ENCODE data around the gene LGALS4. TPM values are rescaled to one million over a fixed set of nuclear protein-coding genes. Genes with fewer than 3 reads are reported as not detected.
"Not testable (repeated sequence)": the region's sequence is repeated elsewhere in the genome, so short reads cannot be mapped to it uniquely, and the experiment has no call there.

LGALS4 gene
- total RNA-seq, 2 experiments from 2014 or later = 0.33 to 0.70 TPM

DNA sequence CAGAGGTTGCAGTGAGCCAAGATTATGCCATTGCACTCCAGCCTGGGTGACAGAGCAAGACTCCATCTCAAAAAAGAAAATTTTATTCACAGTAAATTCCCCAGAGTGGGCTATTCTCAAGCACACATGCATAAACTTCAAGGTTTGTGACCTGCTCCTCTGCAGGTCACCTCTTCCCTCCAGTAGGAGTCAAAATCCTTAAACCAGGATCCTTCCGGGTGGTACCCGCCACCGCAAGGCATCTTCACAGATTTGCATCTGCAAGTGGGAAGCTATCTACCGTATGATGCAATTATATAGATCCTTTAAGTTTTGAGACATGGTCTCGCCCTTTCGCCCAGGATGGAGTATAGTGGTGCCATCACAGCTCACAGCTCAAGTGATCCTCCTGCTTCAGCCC is 21.8 kb upstream of the LGALS4 start:
- intact Hi-C loops (cut with micrococcal nuclease) = loop anchor here (5.0 kb wide), 3 partner anchors 33 to 97 kb away; no protein-coding TSS in a partner anchor
- CTCF ChIA-PET = interaction anchor here (0.7 to 2.8 kb wide), 2 partner anchors 35 to 96 kb away, joined by 3 to 7 read pairs; partner anchors contain the start of genes MRPS12 and SARS2
- POLR2A ChIA-PET = interaction anchor here (1.4 kb wide), 1 partner anchor 12 kb away, joined by 5 read pairs; no protein-coding TSS in a partner anchor
- Mint-ChIP-seq H3K4me3 (no peak overlapping the region), H3K36me3 (peaks cover 39% of the 10 kb centered on the region), H3K9me3 (no peaks in the 10 kb centered on the region), H3K4me1 (ENCODE audit: low read depth) (peaks cover 37% of the 10 kb centered on the region), H3K27me3 (no peaks in the 10 kb centered on the region), H3K27ac (peak overlapping the region; percentile 66)
- DNase-seq = no peak

- intact Hi-C loops (cut with micrococcal nuclease) = loop anchor here (5.0 kb wide), 3 partner anchors 33 to 97 kb away; no protein-coding TSS in a partner anchor
- peaks cover 37% of the 10 kb centered on the region for H3K36me3 Mint-ChIP-seq
- peak overlapping the region; percentile 51 for H3K27ac Mint-ChIP-seq
- H3K27me3 Mint-ChIP-seq = no peaks in the 10 kb centered on the region
- no peak overlapping the region for H3K4me3 Mint-ChIP-seq
- peaks cover 32% of the 10 kb centered on the region for H3K4me1 Mint-ChIP-seq (ENCODE audit: low read depth)
- ChIA-PET CTCF (interaction anchor here (2.8 kb wide), 1 partner anchor 97 kb away, joined by 7 read pairs; the partner anchor contains the start of genes MRPS12 and SARS2), POLR2A (interaction anchor here (1.4 kb wide), 1 partner anchor 12 kb away, joined by 5 read pairs; no protein-coding TSS in a partner anchor)
- no peak for DNase-seq
- H3K9me3 Mint-ChIP-seq = no peaks in the 10 kb centered on the region
Observed at GRCh38 chr19:38834104-38834490, 21.4 kb upstream of the LGALS4 start.

- no peak for DNase-seq
- Mint-ChIP-seq H3K36me3 (peaks cover 33% of the 10 kb centered on the region), H3K27ac (no peak overlapping the region), H3K4me1 (ENCODE audit: low read depth) (peaks cover 22% of the 10 kb centered on the region), H3K9me3 (no peaks in the 10 kb centered on the region), H3K4me3 (no peak overlapping the region), H3K27me3 (no peaks in the 10 kb centered on the region)
- ChIA-PET POLR2A (interaction anchor here (1.2 to 1.6 kb wide), 2 partner anchors 16 to 19 kb away, joined by 5 to 7 read pairs; no protein-coding TSS in a partner anchor), CTCF (interaction anchor here (2.8 kb wide), 1 partner anchor 98 kb away, joined by 7 read pairs; the partner anchor contains the start of genes MRPS12 and SARS2)
- intact Hi-C loops (cut with micrococcal nuclease) = loop anchor here (5.0 kb wide), 3 partner anchors 34 to 96 kb away; no protein-coding TSS in a partner anchor
Observed at GRCh38 chr19:38833092-38833425, 20.3 kb upstream of the LGALS4 start.

- DNase-seq = peak; percentile 65
- Mint-ChIP-seq H3K36me3 (peaks cover 26% of the 10 kb centered on the region), H3K27ac (peak overlapping the region; percentile 88), H3K27me3 (no peaks in the 10 kb centered on the region), H3K4me3 (peak overlapping the region; percentile 79), H3K9me3 (no peaks in the 10 kb centered on the region), H3K4me1 (ENCODE audit: low read depth) (peaks cover 21% of the 10 kb centered on the region)
- POLR2A ChIA-PET = interaction anchor here (0.6 to 1.6 kb wide), 8 partner anchors 18 to 473 kb away, joined by 3 to 7 read pairs (median 4); no protein-coding TSS in a partner anchor
- CTCF ChIA-PET = interaction anchor here (0.6 to 2.6 kb wide), 6 partner anchors 20 to 196 kb away, joined by 3 to 11 read pairs (median 6); partner anchors contain the start of gene SARS2
- intact Hi-C loops (cut with micrococcal nuclease) = loop anchor here (1.0 to 5.0 kb wide), 5 partner anchors 19 to 94 kb away; partner anchors contain the start of genes NFKBIB and SIRT2
Observed at GRCh38 chr19:38831142-38831605, 18.4 kb upstream of the LGALS4 start.

- Mint-ChIP-seq H3K27ac (no peak overlapping the region), H3K4me3 (peak overlapping the region; percentile 79), H3K9me3 (no peaks in the 10 kb centered on the region), H3K36me3 (peaks cover 23% of the 10 kb centered on the region), H3K27me3 (no peaks in the 10 kb centered on the region), H3K4me1 (ENCODE audit: low read depth) (peaks cover 21% of the 10 kb centered on the region)
- intact Hi-C loops (cut with micrococcal nuclease) = loop anchor here (2.0 to 5.0 kb wide), 4 partner anchors 37 to 93 kb away; partner anchors contain the start of genes NFKBIB and SIRT2
- CTCF ChIA-PET = interaction anchor here (0.7 to 2.6 kb wide), 6 partner anchors 61 to 195 kb away, joined by 3 to 11 read pairs (median 4); partner anchors contain the start of genes MRPS12, NFKBIB and SARS2
- no peak for DNase-seq
- POLR2A ChIA-PET = interaction anchor here (0.6 to 1.3 kb wide), 2 partner anchors 90 to 279 kb away, joined by 3 read pairs; no protein-coding TSS in a partner anchor
Observed at GRCh38 chr19:38830039-38830733, 17.4 kb upstream of the LGALS4 start.

DNA sequence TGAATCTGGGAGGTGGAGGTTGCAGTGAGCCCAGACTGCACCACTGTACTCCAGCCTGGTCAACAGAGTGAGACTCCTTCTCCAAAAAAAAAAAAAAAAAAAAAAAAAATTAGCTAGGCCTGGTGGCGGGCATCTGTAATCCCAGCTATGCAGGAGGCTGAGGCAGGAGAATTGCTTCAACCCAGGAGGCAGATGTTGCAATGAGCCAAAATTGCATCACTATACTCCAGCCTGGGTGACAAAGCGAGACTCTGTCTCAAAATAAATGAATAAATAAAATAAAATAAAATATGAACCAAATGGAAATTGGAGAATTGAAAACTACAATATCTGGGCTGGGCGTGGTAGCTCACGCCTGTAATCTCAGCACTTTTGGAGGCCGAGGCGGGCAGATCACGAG is 16.5 kb upstream of the LGALS4 start:
- H3K27me3 Mint-ChIP-seq; H3K27ac Mint-ChIP-seq; H3K4me3 Mint-ChIP-seq; H3K9me3 Mint-ChIP-seq; DNase-seq; POLR2A ChIA-PET; intact Hi-C loops (cut with micrococcal nuclease): not testable (repeated sequence)
- peaks cover 21% of the 10 kb centered on the region for H3K4me1 Mint-ChIP-seq (ENCODE audit: low read depth)
- peaks cover 23% of the 10 kb centered on the region for H3K36me3 Mint-ChIP-seq
- CTCF ChIA-PET = interaction anchor here (0.8 kb wide), 2 partner anchors 60 to 101 kb away, joined by 3 to 4 read pairs; partner anchors contain the start of genes MRPS12 and SARS2

GRCh38 chr19:38826856-38827551 is 14.3 kb upstream of the LGALS4 start:
- H3K4me1 Mint-ChIP-seq (ENCODE audit: low read depth) = peaks cover 18% of the 10 kb centered on the region
- intact Hi-C loops (cut with micrococcal nuclease) = no loop called here
- no peak for DNase-seq
- no peaks in the 10 kb centered on the region for H3K9me3 Mint-ChIP-seq
- no peak overlapping the region for H3K4me3 Mint-ChIP-seq
- ChIA-PET CTCF (interaction anchor here (1.0 to 1.1 kb wide), 2 partner anchors 57 to 61 kb away, joined by 3 read pairs; no protein-coding TSS in a partner anchor), POLR2A (no interaction called here)
- peaks cover 39% of the 10 kb centered on the region for H3K36me3 Mint-ChIP-seq
- H3K27ac Mint-ChIP-seq = no peak overlapping the region
- no peaks in the 10 kb centered on the region for H3K27me3 Mint-ChIP-seq

GRCh38 chr19:38825936-38826335 is 13.2 kb upstream of the LGALS4 start:
- ChIA-PET POLR2A (interaction anchor here (0.6 kb wide), 1 partner anchor 659 kb away, joined by 3 read pairs; no protein-coding TSS in a partner anchor), CTCF (interaction anchor here (1.1 kb wide), 1 partner anchor 56 kb away, joined by 3 read pairs; no protein-coding TSS in a partner anchor)
- H3K27ac Mint-ChIP-seq; DNase-seq; intact Hi-C loops (cut with micrococcal nuclease); H3K9me3 Mint-ChIP-seq; H3K4me3 Mint-ChIP-seq; H3K27me3 Mint-ChIP-seq: not testable (repeated sequence)
- Mint-ChIP-seq H3K4me1 (ENCODE audit: low read depth) (peaks cover 12% of the 10 kb centered on the region), H3K36me3 (peaks cover 36% of the 10 kb centered on the region)

DNA sequence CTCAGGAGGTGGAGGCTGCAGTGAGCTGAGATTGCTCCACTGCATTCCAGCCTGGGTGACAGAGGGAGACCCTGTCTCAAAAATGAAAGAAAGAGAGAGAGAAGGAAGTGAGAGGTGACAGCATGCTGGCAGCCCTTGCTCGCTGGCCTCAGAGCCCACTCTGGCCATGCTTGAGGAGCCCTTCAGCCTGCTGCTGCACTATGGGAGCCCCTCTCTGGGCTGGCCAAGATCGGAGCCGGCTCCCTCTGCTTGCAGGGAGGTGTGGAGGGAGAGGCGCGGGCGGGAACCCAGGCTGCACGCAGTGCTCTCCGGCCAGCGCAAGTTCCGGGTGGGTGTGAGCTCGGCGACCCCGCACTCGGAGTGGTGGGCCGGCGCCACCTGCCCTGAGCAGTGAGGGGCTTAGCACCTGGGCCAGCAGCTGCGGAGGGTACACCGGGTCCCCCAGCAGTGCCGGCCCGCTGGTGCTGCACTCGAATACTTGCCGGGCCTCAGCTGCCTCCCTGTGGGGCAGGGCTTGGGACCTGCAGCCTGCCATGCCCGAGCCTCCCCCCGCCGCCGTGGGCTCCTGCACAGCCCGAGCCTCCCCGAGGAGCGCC is 8.6 kb upstream of the LGALS4 start:
- DNase-seq; H3K9me3 Mint-ChIP-seq; H3K27ac Mint-ChIP-seq; H3K4me1 Mint-ChIP-seq (ENCODE audit: low read depth); intact Hi-C loops (cut with micrococcal nuclease); H3K27me3 Mint-ChIP-seq; POLR2A ChIA-PET; H3K4me3 Mint-ChIP-seq: not testable (repeated sequence)
- peaks cover 25% of the 10 kb centered on the region for H3K36me3 Mint-ChIP-seq
- CTCF ChIA-PET = interaction anchor here (1.6 kb wide), 1 partner anchor 109 kb away, joined by 6 read pairs; the partner anchor contains the start of genes MRPS12 and SARS2

- CTCF ChIA-PET = interaction anchor here (1.2 kb wide), 1 partner anchor 50 kb away, joined by 3 read pairs; no protein-coding TSS in a partner anchor
- Mint-ChIP-seq H3K36me3 (peaks cover 33% of the 10 kb centered on the region), H3K9me3 (no peaks in the 10 kb centered on the region), H3K4me1 (ENCODE audit: low read depth) (peaks cover 2% of the 10 kb centered on the region), H3K27me3 (no peaks in the 10 kb centered on the region), H3K4me3 (no peak overlapping the region), H3K27ac (no peak overlapping the region)
- no peak for DNase-seq
- intact Hi-C loops (cut with micrococcal nuclease) = no loop called here
- POLR2A ChIA-PET = no interaction called here
Observed at GRCh38 chr19:38819231-38819920, 6.6 kb upstream of the LGALS4 start.

GRCh38 chr19:38817081-38817480 is 4.3 kb upstream of the LGALS4 start:
- no peaks in the 10 kb centered on the region for H3K9me3 Mint-ChIP-seq
- no peak overlapping the region for H3K4me3 Mint-ChIP-seq
- POLR2A ChIA-PET = no interaction called here
- DNase-seq = no peak
- peaks cover 18% of the 10 kb centered on the region for H3K36me3 Mint-ChIP-seq
- H3K27me3 Mint-ChIP-seq = no peaks in the 10 kb centered on the region
- CTCF ChIA-PET = no interaction called here
- intact Hi-C loops (cut with micrococcal nuclease) = no loop called here
- H3K4me1 Mint-ChIP-seq (ENCODE audit: low read depth) = no peaks in the 10 kb centered on the region
- H3K27ac Mint-ChIP-seq = no peak overlapping the region
